ENCODE measurements around the gene CDKN2D. TPM values are rescaled to one million over a fixed set of nuclear protein-coding genes. Genes with fewer than 3 reads are reported as not detected.

CDKN2D gene
- total and polyA plus RNA-seq, 2 of the 13 experiments (the other 11 are each of a cell fraction or from before 2014, with no cell fraction given), result 5.4 to 8.6 TPM

DNA sequence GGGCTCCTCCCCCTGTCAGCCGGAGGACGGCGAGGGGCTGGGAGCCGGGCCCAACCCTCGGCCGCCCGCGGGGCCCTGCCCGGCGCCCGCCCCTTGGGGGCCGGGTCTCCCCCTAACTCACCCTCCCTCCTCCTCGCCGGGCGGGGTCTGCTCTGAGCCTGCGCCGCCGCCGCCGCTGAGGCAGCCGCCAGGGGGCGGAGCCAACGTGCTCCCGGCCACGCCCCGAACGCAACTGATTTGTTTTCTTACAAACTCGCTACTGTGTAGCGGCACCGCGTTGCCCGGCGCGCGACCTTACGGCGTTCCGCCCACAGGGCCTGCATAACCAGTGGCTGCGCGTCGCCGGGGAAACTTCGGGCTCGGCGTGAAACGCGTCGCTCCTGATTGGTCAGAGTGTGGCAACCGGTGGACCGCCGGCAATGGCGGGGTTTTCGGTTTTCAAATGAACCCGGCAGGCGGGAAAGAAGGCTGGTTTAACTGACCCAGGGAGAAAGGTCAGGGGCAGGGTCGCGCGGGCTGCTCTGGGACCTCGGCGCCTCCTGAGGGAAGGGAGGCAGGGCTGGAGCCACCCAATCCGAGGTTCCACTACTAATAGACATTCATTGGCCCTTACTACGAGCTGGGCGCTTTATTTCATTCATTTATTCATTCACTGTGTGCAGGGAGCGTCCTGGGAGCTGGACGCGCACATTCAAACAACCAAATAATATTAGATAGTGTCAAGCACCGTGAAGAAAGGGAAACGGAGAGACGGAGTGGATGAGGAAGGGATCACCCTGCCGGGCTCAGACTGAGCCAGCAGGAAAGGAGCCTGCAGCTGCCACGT is at the start of gene CDKN2D (continued):
- TF ChIP-seq HDAC2 (CRISPR knock-in tag; IDR thresholded peaks at IDR 0.05) (peak; percentile 76), ZSCAN9 (CRISPR knock-in tag; IDR thresholded peaks at IDR 0.05; ENCODE audit: borderline replicate concordance) (peak; percentile 73; the same call in 1 of the 2 replicates), ZNF101 (CRISPR knock-in tag; IDR thresholded peaks at IDR 0.05; ENCODE audit: borderline replicate concordance, low read depth) (no peak), ZNF3 (CRISPR knock-in tag; IDR thresholded peaks at IDR 0.05) (no peak), ZNF274 (CRISPR knock-in tag; IDR thresholded peaks at IDR 0.05) (no peak), MBNL3 (CRISPR knock-in tag; conservative IDR thresholded peaks at IDR 0.05) (no peak), RAD51 (IDR thresholded peaks at IDR 0.05; ENCODE audit: borderline replicate concordance) (no peak), NR2F6 (IDR thresholded peaks at IDR 0.05) (peak; percentile 94), NR2F6 (CRISPR knock-in tag; IDR thresholded peaks at IDR 0.05) (peak; percentile 79), ZNF652 (CRISPR knock-in tag; IDR thresholded peaks at IDR 0.05; ENCODE audit: borderline replicate concordance, low read depth) (no peak), ZBTB7B (CRISPR knock-in tag; IDR thresholded peaks at IDR 0.05) (0 out of 2 replicates have a peak, but pooled peaks have one; percentile 6), ATF1 (CRISPR knock-in tag; IDR thresholded peaks at IDR 0.05) (peak; percentile 79), ZNF431 (CRISPR knock-in tag; IDR thresholded peaks at IDR 0.05; ENCODE audit: borderline replicate concordance, low read depth) (peak; percentile 34; the same call in 1 of the 2 replicates), SIN3B (IDR thresholded peaks at IDR 0.05; ENCODE audit: low read length) (peak; percentile 94), FOXA1 (IDR thresholded peaks at IDR 0.05) (no peak), FOXA1 (CRISPR knock-in tag; IDR thresholded peaks at IDR 0.05) (no peak), MAFF (IDR thresholded peaks at IDR 0.05; ENCODE audit: low read depth, low read length) (no peak)
- TF ChIP-seq, protein P1, sequence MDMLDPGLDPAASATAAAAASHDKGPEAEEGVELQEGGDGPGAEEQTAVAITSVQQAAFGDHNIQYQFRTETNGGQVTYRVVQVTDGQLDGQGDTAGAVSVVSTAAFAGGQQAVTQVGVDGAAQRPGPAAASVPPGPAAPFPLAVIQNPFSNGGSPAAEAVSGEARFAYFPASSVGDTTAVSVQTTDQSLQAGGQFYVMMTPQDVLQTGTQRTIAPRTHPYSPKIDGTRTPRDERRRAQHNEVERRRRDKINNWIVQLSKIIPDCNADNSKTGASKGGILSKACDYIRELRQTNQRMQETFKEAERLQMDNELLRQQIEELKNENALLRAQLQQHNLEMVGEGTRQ (IDR thresholded peaks at IDR 0.05; ENCODE audit: low read depth, low read length), result no peak
- TF ChIP-seq, protein P1 (CRISPR knock-in tag; IDR thresholded peaks at IDR 0.05; ENCODE audit: borderline replicate concordance), result no peak
- TF ChIP-seq, protein P2, sequence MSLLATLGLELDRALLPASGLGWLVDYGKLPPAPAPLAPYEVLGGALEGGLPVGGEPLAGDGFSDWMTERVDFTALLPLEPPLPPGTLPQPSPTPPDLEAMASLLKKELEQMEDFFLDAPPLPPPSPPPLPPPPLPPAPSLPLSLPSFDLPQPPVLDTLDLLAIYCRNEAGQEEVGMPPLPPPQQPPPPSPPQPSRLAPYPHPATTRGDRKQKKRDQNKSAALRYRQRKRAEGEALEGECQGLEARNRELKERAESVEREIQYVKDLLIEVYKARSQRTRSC (CRISPR knock-in tag; IDR thresholded peaks at IDR 0.05; ENCODE audit: low read depth), result no peak
- TF ChIP-seq, protein P3, sequence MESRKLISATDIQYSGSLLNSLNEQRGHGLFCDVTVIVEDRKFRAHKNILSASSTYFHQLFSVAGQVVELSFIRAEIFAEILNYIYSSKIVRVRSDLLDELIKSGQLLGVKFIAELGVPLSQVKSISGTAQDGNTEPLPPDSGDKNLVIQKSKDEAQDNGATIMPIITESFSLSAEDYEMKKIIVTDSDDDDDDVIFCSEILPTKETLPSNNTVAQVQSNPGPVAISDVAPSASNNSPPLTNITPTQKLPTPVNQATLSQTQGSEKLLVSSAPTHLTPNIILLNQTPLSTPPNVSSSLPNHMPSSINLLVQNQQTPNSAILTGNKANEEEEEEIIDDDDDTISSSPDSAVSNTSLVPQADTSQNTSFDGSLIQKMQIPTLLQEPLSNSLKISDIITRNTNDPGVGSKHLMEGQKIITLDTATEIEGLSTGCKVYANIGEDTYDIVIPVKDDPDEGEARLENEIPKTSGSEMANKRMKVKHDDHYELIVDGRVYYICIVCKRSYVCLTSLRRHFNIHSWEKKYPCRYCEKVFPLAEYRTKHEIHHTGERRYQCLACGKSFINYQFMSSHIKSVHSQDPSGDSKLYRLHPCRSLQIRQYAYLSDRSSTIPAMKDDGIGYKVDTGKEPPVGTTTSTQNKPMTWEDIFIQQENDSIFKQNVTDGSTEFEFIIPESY (CRISPR knock-in tag; IDR thresholded peaks at IDR 0.05), result no peak
- TF ChIP-seq, protein P4, sequence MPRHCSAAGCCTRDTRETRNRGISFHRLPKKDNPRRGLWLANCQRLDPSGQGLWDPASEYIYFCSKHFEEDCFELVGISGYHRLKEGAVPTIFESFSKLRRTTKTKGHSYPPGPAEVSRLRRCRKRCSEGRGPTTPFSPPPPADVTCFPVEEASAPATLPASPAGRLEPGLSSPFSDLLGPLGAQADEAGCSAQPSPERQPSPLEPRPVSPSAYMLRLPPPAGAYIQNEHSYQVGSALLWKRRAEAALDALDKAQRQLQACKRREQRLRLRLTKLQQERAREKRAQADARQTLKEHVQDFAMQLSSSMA (CRISPR knock-in tag; IDR thresholded peaks at IDR 0.05), result peak; percentile 44; the same call in 1 of the 2 replicates
- TF ChIP-seq, protein P5, sequence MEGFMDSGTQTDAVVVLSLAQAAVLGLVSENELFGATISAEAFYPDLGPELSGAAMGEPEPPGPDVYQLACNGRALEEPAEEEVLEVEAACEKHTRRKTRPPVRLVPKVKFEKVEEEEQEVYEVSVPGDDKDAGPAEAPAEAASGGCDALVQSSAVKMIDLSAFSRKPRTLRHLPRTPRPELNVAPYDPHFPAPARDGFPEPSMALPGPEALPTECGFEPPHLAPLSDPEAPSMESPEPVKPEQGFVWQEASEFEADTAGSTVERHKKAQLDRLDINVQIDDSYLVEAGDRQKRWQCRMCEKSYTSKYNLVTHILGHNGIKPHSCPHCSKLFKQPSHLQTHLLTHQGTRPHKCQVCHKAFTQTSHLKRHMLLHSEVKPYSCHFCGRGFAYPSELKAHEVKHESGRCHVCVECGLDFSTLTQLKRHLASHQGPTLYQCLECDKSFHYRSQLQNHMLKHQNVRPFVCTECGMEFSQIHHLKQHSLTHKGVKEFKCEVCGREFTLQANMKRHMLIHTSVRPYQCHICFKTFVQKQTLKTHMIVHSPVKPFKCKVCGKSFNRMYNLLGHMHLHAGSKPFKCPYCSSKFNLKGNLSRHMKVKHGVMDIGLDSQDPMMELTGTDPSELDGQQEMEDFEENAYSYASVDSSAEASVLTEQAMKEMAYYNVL (CRISPR knock-in tag; IDR thresholded peaks at IDR 0.05; ENCODE audit: borderline replicate concordance), result no peak

All from HepG2 (cell line).